GM18951 (cell line): Measurements from ENCODE around the gene GATAD1.

Experiments
- POLR2A ChIP-seq: IDR thresholded peaks from 4 replicates; pipeline ENCODE4 v1.6.1; 2011; ENCODE audit warnings: mild to moderate bottlenecking; ENCODE audit not compliant: insufficient read length, insufficient read depth; ENCODE audit errors: extremely low read depth
- in situ Hi-C: fragments of 300-500 bp; cut with MboI; formaldehyde crosslinking; loops from one replicate; pipeline ENCODE4 v1.12.0; 2022; ENCODE audit warnings: low sequenced_read_pairs, mixed read lengths, inconsistent platforms; ENCODE audit not compliant: unreplicated experiment

Gene GATAD1

DNA sequence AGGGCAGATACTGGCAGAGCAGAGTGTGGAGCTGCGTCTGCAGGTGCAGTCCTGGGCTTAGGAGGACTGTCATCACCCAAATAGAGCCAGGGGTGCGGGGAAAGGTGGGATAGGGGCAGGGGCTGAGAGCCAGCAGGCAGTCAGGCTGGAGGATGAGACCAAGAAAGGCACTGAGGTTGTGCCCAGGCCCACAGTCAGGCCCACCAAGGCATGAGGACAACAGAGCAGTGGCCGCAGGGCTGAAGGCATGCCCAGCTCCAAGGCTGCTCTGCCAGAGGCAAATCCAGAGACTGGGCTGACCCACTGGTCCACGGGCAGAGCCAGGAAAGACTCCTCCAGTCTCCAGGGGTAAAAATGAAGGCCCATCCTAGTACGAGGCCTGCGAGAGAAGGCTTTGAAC, 24.4 kb upstream of the GATAD1 start:
- TF ChIP-seq POLR2A: no peak
- in situ Hi-C loops: no loop called here

- no peak for TF ChIP-seq POLR2A
- in situ Hi-C loops: no loop called here
Measured at GRCh38 chr7:92423710-92424131, 23.6 kb upstream of the GATAD1 start.

DNA sequence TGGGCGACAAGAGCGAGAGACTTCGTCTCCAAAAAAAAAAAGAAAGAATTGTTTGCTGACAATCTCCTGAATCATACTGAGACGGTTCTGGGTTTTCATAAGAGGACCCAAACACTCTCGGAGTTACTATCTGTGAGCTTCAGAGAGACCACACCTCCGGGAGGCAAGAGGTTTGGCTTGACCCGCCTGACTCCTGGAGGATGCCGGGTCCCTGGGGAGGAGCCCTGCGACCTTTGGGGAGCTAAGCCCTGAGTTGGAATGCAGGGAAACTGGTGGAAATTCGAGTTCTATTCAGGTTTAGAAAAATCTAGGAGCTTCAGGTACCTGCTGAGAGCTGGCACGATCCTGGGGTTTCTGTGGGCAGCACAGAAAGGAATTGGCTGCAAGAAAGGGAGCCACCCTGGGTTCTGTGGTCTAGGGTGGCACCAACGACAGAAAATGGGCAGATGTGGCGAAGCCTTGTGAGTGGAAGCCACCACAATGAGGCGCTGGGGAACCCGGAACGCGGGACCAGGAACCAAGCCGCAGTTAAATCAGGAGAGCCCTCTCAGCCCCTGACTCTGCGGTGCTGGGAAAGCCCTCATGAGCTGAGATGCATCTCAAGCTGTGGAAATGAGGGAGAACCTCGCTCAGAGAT, 21.9 kb upstream of the GATAD1 start:
- no peak for TF ChIP-seq POLR2A
- in situ Hi-C loops: loop anchor here (25.0 kb wide), 2 partner anchors 588 to 637 kb away; no protein-coding TSS in a partner anchor

- TF ChIP-seq POLR2A: no peak
- in situ Hi-C loops: loop anchor here (25.0 kb wide), 2 partner anchors 590 to 635 kb away; no protein-coding TSS in a partner anchor
Measured at GRCh38 chr7:92427193-92427592, 20.1 kb upstream of the GATAD1 start.

- no peak for TF ChIP-seq POLR2A
- in situ Hi-C loops: loop anchor here (25.0 kb wide), 2 partner anchors 595 to 630 kb away; no protein-coding TSS in a partner anchor
Measured at GRCh38 chr7:92432299-92432946, 14.9 kb upstream of the GATAD1 start.

DNA sequence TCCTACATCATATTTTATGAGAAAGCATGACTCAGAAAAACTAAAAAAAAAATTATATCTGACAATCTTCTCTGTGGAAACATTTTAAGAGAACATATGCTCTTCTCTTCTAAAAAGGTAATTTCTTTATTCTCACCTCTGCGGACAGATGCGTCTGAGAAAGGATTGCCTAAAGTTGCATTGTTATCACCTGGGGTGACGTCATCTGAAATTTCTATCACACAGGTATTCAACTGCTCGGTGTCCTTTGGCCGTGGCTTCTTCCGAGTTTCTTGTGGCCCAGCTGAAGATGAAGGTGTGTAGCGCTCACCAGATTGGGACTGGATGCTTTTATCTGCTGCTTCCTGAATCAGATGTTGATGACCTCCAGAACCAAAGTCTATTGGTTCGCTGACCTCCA, 14.3 kb upstream of the GATAD1 start:
- in situ Hi-C loops: loop anchor here (25.0 kb wide), 2 partner anchors 596 to 629 kb away; no protein-coding TSS in a partner anchor
- TF ChIP-seq POLR2A: no peak

DNA sequence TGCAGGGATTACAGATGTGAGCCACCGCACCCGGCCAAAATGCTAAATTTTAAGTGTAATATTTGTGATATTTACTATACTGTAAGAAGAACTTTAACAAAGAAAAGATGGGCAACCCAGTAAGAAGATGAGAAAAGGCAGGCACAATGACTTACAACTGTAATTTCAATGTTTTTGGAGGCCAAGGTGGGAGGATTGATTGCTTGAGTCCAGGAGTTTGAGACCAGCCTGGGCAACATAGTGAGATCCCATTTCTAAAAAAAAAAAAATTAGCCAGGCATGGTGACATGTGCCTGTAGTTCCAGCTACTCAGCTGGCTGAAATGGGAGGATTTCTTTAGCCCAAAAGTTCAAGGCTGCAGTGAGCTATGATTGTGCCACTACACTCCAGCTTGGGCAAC, 11.7 kb upstream of the GATAD1 start:
- no peak for TF ChIP-seq POLR2A
- in situ Hi-C loops: loop anchor here (25.0 kb wide), 2 partner anchors 598 to 627 kb away; no protein-coding TSS in a partner anchor

- no peak for TF ChIP-seq POLR2A
- in situ Hi-C loops: loop anchor here (25.0 kb wide), 2 partner anchors 600 to 625 kb away; no protein-coding TSS in a partner anchor
Measured at GRCh38 chr7:92436612-92437445, 10.5 kb upstream of the GATAD1 start.

GRCh38 chr7:92437956-92438491, 9.3 kb upstream of the GATAD1 start:
- in situ Hi-C loops: loop anchor here (25.0 kb wide), 2 partner anchors 601 to 624 kb away; no protein-coding TSS in a partner anchor

DNA sequence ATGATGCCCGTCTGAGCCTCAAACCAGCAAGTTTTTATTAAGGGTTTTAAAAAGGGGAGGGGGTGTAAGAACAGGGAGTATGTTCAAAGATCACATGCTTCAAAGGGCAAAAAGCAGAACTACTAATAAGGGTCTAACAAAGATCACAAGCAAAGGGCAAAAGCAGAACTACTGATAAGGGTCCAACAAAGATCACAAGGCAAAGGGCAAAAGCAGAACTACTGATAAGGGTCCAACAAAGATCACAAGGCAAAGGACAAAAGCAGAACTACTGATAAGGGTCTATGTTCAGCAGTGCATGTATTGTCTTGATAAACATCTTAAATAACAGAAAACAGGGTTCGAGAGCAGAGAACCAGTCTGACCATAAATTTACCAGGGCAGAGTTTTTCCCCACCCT, 4.6 kb upstream of the GATAD1 start:
- in situ Hi-C loops: loop anchor here (25.0 kb wide), 2 partner anchors 605 to 620 kb away; no protein-coding TSS in a partner anchor

More at GRCh38 chr7:92437956-92438491, 9.3 kb upstream of the GATAD1 start:
- no peak for TF ChIP-seq POLR2A

GRCh38 chr7:92446869-92447344, 375 bp upstream of the GATAD1 start:
- in situ Hi-C loops: loop anchor here (25.0 kb wide), 2 partner anchors 610 to 615 kb away; no protein-coding TSS in a partner anchor
- TF ChIP-seq POLR2A: no peak

DNA sequence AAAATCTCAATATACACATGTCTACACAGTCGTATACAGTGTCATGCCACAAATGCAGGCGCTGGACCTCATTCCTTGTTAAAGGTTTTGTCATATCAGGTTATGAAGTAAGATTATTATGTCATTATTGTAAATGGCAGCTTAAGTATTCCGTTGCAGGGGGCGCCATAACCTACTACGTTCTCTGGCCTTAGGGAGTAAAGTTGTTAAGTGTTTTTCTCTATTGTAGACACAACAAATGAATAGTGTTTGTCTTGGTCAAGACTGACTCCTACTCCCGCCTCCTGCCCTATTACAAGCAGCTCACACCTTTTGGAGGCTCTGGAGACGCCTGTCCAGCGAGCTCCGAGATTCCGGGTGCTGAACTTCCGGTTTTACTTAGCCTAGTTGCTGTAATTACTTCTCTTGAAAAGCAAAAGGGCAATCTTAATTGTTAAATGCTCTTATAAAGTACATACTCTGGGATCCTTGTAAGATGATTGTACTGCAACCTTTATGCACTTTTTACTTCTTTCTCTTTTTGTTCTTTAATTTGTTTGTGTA, 994 bp downstream of the GATAD1 start:
- peak; percentile 30 for TF ChIP-seq POLR2A
- in situ Hi-C loops: loop anchor here (25.0 kb wide), 2 partner anchors 611 to 614 kb away; no protein-coding TSS in a partner anchor
